Kidney (tissue), 14 donors: ENCODE measurements around the gene MYBPC2. TPM values are rescaled to one million over a fixed set of nuclear protein-coding genes. Genes with fewer than 3 reads are reported as not detected.

Experiments used
- DNase-seq, 5 donors: peaks; one replicate each; pipeline ENCODE4 v3.0.0-alpha.2; 2013 to 2020
- FAIRE-seq: peaks from 2 replicates; lab custom pipeline; 2012; peaks lifted over from hg19 to GRCh38; lab: Jason Lieb, UNC
- H3K27ac ChIP-seq, 2 donors: one replicate each; pipeline ENCODE4 v1.7.0; 2013; ENCODE audit warnings: low read depth in 2 of 2, low read length in 2 of 2, inconsistent platforms in 1 of 2
- H3K27me3 ChIP-seq: one replicate; pipeline ENCODE4 v1.7.1; 2013; ENCODE audit warnings: low read length, inconsistent platforms; ENCODE audit not compliant: control insufficient read depth, insufficient read depth
- H3K36me3 ChIP-seq, 3 donors: one replicate each; pipeline versions ENCODE4 v1.7.0 to v1.7.1; 2013; ENCODE audit warnings: low read length in 3 of 3, control low read depth in 1 of 3, inconsistent platforms in 1 of 3; ENCODE audit not compliant: insufficient read depth in 3 of 3, control insufficient read depth in 2 of 3
- H3K4me1 ChIP-seq, 3 donors: one replicate each; pipeline versions ENCODE4 v1.7.0 to v1.7.1; 2013; ENCODE audit warnings: low read length in 3 of 3, inconsistent platforms in 1 of 3, low read depth in 1 of 3; ENCODE audit not compliant: control insufficient read depth in 2 of 3, insufficient read depth in 2 of 3
- H3K4me3 ChIP-seq, 3 donors: one replicate each; pipeline versions ENCODE4 v1.7.0 to v1.8.1; 2013; ENCODE audit warnings: low read length in 3 of 3, control low read depth in 1 of 3, inconsistent platforms in 1 of 3
- H3K9ac ChIP-seq, 3 donors: one replicate each; pipeline versions ENCODE4 v1.7.0 to v1.7.1; 2013; ENCODE audit warnings: low read length in 3 of 3, control low read depth in 1 of 3, inconsistent platforms in 1 of 3
- H3K9me3 ChIP-seq, 3 donors: one replicate each; pipeline versions ENCODE4 v1.7.0 to v1.7.1; 2013; ENCODE audit warnings: low read length in 3 of 3, control low read depth in 1 of 3, inconsistent platforms in 1 of 3; ENCODE audit not compliant: control insufficient read depth in 2 of 3, insufficient read depth in 1 of 3
- CTCF ChIP-seq: IDR thresholded peaks from 3 replicates; pipeline ENCODE4 v1.5.1; 2012; ENCODE audit warnings: mild to moderate bottlenecking, moderate library complexity, borderline replicate concordance; ENCODE audit not compliant: insufficient read depth; ENCODE audit errors: extremely low read depth
- intact Hi-C: fragments of 100-400 bp; cut with DNase I; formaldehyde crosslinking; loops from one replicate; pipeline ENCODE4 v1.11.1; 2022
- polyA plus RNA-seq: library from polyadenylated mRNA; stranded (reverse); fragments of 350-450 nt; fragmentation: Illumina TruSeq; extraction: RNeasy Lipid Tissue Mini Kit (QIAGEN cat#74804); gene quantifications from one replicate; pipeline ENCODE4 v1.2.3, GENCODE V29; 2014; ENCODE audit warnings: low read depth, low replicate concordance; ENCODE audit not compliant: insufficient read depth
- total RNA-seq: library from RNA; stranded (reverse); fragmentation: NEBNext Ultra II Directional; extraction: Animal tissue kit (Norgen Biotek cat#: 25700); gene quantifications from one replicate; pipeline ENCODE4 v1.2.1, GENCODE V29; 2021
- donor health status: control.
- donor health status: control.
- donor health status: control.
- donor health status: control.
- donor health status: control.
- donor health status: DM: yes; HTN: yes; CAD: no.
- donor health status: Normal renal cell carcinoma (clear cell type).

MYBPC2 gene
- total and polyA plus RNA-seq, 2 donors from 2014 or later, result 0.98 TPM; not detected in 1

- DNase-seq (no peak), FAIRE-seq (no peak)
- no peak overlapping the region for H3K4me3 ChIP-seq
- intact Hi-C loops, result no loop called here
- H3K27me3 ChIP-seq, result peaks cover 5% of the 10 kb centered on the region
- H3K4me1 ChIP-seq, result no peaks in the 10 kb centered on the region
- no peak overlapping the region for H3K9ac ChIP-seq
- no peak for TF ChIP-seq CTCF
- no peaks in the 10 kb centered on the region for H3K36me3 ChIP-seq
- H3K9me3 ChIP-seq, result no peaks in the 10 kb centered on the region
- H3K27ac ChIP-seq, result no peak overlapping the region
These were observed 13.6 kb upstream of the MYBPC2 start for GRCh38 chr19:50419022-50419579.

- no peak for TF ChIP-seq CTCF
- no peaks in the 10 kb centered on the region for H3K36me3 ChIP-seq
- no peak overlapping the region for H3K4me3 ChIP-seq
- intact Hi-C loops, result no loop called here
- no peak overlapping the region for H3K27ac ChIP-seq
- H3K9me3 ChIP-seq, result no peaks in the 10 kb centered on the region
- no peak overlapping the region for H3K9ac ChIP-seq
- no peak for FAIRE-seq
- no peaks in the 10 kb centered on the region for H3K4me1 ChIP-seq
- peak in 1 of 5 donors; percentile 37 for DNase-seq
- peaks cover 5% of the 10 kb centered on the region for H3K27me3 ChIP-seq
These were observed 13.1 kb upstream of the MYBPC2 start for GRCh38 chr19:50419580-50420035.

GRCh38 chr19:50420127-50420526 lies 12.6 kb upstream of the MYBPC2 start:
- no peak overlapping the region for H3K27ac ChIP-seq
- no peaks in the 10 kb centered on the region for H3K9me3 ChIP-seq
- DNase-seq (no peak), FAIRE-seq (no peak)
- intact Hi-C loops, result no loop called here
- H3K9ac ChIP-seq, result no peak overlapping the region
- no peak overlapping the region for H3K4me3 ChIP-seq
- no peak for TF ChIP-seq CTCF
- H3K4me1 ChIP-seq, result no peaks in the 10 kb centered on the region
- no peaks in the 10 kb centered on the region for H3K36me3 ChIP-seq
- H3K27me3 ChIP-seq, result peaks cover 5% of the 10 kb centered on the region

GRCh38 chr19:50420808-50421207 lies 11.9 kb upstream of the MYBPC2 start:
- Histone ChIP-seq H3K4me1 (no peaks in the 10 kb centered on the region), H3K27ac (no peak overlapping the region), H3K27me3 (peaks cover 5% of the 10 kb centered on the region), H3K4me3 (no peak overlapping the region), H3K36me3 (no peaks in the 10 kb centered on the region), H3K9ac (no peak overlapping the region), H3K9me3 (no peaks in the 10 kb centered on the region)
- intact Hi-C loops, result no loop called here
- FAIRE-seq, result no peak
- no peak for DNase-seq
- no peak for TF ChIP-seq CTCF
